Measurements from ENCODE around the gene SURF1.

DNA sequence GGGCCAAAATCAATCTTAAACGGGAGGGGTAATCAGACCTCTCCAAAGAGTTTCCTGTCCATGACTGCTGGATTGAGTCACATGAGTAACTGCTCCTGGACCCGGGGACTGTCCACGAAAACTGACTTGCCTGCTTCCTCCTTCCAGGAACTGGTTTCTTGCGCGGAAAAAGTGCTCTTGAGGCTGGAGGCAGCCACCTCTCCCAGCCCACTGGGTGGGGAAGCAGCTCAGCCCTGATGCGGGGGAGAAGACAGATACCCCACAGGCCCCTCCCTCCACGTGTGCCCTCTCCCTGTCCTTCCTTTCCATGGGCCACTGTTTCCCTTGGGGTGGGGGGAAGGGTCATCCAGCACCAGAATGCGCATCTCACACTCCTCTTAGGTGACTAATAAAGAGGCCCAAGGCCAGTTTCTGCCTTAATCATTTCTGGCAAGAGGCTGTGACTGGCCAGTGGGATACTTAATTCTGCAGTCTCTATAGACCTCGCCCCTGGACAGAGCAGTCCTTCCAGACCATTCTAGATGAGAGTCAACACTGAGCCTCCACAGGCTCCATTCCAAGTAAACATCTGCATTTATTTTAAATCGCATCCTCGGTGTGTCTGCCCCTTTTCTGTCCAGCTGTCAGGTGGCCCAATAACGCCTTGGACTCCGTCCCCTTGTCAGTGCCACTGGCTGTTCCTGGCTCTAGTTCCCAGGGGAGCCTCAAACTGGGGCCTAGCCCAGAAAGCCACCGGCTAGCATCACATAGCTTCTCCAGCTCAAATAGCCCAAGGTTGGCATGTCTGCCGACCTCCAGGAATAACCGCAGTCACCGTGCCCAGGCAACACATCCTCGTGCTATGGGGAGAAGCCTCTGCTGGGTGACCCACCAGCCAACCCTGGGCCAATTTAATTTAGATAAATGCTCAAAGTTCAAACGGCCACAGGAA, 49.5 kb upstream of the SURF1 start:
- TF ChIP-seq, protein P1, sequence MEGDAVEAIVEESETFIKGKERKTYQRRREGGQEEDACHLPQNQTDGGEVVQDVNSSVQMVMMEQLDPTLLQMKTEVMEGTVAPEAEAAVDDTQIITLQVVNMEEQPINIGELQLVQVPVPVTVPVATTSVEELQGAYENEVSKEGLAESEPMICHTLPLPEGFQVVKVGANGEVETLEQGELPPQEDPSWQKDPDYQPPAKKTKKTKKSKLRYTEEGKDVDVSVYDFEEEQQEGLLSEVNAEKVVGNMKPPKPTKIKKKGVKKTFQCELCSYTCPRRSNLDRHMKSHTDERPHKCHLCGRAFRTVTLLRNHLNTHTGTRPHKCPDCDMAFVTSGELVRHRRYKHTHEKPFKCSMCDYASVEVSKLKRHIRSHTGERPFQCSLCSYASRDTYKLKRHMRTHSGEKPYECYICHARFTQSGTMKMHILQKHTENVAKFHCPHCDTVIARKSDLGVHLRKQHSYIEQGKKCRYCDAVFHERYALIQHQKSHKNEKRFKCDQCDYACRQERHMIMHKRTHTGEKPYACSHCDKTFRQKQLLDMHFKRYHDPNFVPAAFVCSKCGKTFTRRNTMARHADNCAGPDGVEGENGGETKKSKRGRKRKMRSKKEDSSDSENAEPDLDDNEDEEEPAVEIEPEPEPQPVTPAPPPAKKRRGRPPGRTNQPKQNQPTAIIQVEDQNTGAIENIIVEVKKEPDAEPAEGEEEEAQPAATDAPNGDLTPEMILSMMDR (IDR thresholded peaks at IDR 0.05 in 2 of 3, conservative IDR thresholded peaks at IDR 0.05 in 1 of 3; ENCODE audit: insufficient read depth in 2 of 3, low read depth in 1 of 3, low read length in 3 of 3): no peak
- TF ChIP-seq SRSF1 (IDR thresholded peaks at IDR 0.05; ENCODE audit: low read depth, low read length) (no peak), NFXL1 (CRISPR knock-in tag; IDR thresholded peaks at IDR 0.05) (no peak), ZZZ3 (IDR thresholded peaks at IDR 0.05) (no peak), CEBPB (tag; IDR thresholded peaks at IDR 0.05) (no peak), NCOA2 (IDR thresholded peaks at IDR 0.05; ENCODE audit: partially characterized antibody in 2 of 2) (no peak)
- TF ChIP-seq, protein P2, sequence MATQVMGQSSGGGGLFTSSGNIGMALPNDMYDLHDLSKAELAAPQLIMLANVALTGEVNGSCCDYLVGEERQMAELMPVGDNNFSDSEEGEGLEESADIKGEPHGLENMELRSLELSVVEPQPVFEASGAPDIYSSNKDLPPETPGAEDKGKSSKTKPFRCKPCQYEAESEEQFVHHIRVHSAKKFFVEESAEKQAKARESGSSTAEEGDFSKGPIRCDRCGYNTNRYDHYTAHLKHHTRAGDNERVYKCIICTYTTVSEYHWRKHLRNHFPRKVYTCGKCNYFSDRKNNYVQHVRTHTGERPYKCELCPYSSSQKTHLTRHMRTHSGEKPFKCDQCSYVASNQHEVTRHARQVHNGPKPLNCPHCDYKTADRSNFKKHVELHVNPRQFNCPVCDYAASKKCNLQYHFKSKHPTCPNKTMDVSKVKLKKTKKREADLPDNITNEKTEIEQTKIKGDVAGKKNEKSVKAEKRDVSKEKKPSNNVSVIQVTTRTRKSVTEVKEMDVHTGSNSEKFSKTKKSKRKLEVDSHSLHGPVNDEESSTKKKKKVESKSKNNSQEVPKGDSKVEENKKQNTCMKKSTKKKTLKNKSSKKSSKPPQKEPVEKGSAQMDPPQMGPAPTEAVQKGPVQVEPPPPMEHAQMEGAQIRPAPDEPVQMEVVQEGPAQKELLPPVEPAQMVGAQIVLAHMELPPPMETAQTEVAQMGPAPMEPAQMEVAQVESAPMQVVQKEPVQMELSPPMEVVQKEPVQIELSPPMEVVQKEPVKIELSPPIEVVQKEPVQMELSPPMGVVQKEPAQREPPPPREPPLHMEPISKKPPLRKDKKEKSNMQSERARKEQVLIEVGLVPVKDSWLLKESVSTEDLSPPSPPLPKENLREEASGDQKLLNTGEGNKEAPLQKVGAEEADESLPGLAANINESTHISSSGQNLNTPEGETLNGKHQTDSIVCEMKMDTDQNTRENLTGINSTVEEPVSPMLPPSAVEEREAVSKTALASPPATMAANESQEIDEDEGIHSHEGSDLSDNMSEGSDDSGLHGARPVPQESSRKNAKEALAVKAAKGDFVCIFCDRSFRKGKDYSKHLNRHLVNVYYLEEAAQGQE (IDR thresholded peaks at IDR 0.05; ENCODE audit: borderline replicate concordance): no peak
- TF ChIP-seq, protein P2 (CRISPR knock-in tag; IDR thresholded peaks at IDR 0.05; ENCODE audit: low read depth): no peak
